Subcutaneous adipose tissue (tissue), 4 donors: ENCODE data around the gene RNF145. TPM values are rescaled to one million over a fixed set of nuclear protein-coding genes. Genes with fewer than 3 reads are reported as not detected.

Experiments
- total RNA-seq, 4 donors: library from RNA; depleted of rRNA; stranded (reverse); fragments of >200 nt; gene quantifications; one replicate each; pipeline ENCODE4 v1.1.0, GENCODE V29; 2016
- TF ChIP-seq, protein P1 (sequence below): fragments of 450-650 bp; IDR thresholded peaks from one replicate; pipeline ENCODE4 v1.5.1; 2016; ENCODE audit warnings: low read depth, mild to moderate bottlenecking, control low read depth, antibody characterized with exemption, moderate library complexity

Gene RNF145
- total RNA-seq, 4 donors from 2014 or later, result 34.7 to 56.4 (median 48.2) TPM

DNA sequence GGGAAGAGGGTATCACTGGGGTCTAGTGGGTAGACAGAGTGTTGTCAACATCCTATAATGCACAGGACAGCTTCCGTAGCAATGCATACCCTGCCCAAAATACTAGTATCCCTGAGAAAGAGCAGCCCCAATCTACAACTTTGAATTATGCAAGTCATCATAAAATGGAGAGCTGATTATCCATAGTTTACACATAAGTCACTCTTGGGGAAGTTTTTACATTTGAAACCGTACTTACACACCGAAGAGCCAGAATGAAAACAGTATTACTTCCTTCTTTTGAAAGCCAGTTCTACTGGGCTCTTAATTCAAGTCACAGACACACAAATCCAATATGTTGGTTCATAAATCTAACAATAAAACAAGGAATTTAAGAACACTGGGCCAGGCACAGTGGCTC, 21.6 kb downstream of the RNF145 start:
- TF ChIP-seq, protein P1, sequence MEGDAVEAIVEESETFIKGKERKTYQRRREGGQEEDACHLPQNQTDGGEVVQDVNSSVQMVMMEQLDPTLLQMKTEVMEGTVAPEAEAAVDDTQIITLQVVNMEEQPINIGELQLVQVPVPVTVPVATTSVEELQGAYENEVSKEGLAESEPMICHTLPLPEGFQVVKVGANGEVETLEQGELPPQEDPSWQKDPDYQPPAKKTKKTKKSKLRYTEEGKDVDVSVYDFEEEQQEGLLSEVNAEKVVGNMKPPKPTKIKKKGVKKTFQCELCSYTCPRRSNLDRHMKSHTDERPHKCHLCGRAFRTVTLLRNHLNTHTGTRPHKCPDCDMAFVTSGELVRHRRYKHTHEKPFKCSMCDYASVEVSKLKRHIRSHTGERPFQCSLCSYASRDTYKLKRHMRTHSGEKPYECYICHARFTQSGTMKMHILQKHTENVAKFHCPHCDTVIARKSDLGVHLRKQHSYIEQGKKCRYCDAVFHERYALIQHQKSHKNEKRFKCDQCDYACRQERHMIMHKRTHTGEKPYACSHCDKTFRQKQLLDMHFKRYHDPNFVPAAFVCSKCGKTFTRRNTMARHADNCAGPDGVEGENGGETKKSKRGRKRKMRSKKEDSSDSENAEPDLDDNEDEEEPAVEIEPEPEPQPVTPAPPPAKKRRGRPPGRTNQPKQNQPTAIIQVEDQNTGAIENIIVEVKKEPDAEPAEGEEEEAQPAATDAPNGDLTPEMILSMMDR, result no peak

DNA sequence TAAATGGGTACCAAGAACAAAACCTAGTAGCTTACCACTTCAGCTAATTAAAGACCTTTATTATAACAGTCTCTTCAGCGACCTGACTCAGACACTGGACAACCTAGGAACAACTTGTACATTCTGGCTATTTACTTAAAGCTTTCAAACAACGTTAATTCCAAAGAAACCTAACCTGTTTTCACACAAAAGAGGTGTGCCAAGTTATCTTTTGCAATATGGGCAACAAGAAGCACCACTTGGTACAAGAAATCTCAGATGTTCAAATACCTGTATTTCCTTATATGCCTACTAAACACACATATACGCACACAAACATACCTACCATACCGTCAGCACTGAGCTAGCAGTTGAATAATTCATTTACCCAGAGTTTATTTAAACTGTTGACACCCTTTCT, 23.0 kb downstream of the RNF145 start:
- TF ChIP-seq, protein P1, result no peak

DNA sequence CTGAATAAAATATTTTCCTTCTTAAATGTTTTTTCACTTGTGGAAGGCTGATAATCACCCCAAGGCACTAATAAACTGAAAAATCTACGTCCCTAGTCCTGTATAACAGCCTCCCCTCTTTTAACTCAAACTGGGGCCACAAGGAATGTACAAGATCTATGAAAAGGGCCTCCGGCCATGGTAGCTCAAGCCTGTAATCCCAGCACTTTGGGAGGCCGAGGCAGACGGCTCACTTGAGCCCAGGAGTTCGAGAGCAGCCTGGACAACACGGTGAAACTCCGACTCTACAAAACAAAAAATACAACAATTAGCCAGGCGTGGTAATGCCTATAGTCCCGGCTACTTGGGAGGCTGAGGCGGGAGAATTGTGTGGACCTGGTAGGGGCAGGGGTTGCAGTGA, 23.6 kb downstream of the RNF145 start:
- TF ChIP-seq, protein P1, result no peak

DNA sequence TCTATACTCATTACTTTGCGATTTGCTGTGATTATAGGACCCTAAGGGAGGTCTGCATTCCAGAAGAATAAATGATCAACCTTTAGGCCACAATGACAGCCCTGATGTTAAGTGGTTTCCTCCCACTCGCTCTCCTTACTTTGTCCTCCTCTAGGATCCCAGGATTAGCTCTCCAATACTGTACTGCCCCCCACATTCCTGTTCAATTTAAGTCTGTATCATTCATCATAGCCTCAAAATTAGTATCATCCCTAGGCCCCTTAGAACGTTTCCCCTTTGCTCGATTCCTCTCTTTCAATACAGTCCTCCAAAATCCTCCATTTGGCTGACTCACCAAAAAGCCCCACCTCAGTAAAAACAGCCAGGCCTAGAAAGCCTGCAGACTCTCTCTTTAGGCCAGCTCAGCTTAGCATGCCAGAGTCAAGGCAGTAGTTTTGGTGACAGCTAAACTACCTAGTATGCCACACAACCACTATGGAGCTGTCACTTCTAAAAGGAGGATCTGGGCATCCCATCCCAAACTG, 24.4 kb downstream of the RNF145 start:
- TF ChIP-seq, protein P1, result no peak

DNA sequence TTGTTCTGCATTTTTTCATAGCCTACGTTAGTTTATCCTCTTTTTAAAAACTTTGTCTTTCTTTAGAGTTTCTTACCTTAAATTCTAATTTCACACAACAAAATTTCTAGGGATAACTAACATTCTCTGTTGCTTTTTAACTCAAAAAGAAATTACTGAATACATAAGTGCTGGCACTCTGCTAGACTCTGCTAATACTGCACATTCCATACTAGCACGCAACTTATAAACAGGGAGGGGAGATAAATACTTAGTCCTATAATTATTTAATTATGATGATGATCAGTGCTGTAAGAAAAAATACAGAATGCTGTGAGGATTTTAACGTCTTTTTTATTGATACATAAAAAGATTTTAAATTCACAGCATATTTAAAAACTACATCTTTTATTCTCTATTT, 25.1 kb downstream of the RNF145 start:
- TF ChIP-seq, protein P1, result no peak

DNA sequence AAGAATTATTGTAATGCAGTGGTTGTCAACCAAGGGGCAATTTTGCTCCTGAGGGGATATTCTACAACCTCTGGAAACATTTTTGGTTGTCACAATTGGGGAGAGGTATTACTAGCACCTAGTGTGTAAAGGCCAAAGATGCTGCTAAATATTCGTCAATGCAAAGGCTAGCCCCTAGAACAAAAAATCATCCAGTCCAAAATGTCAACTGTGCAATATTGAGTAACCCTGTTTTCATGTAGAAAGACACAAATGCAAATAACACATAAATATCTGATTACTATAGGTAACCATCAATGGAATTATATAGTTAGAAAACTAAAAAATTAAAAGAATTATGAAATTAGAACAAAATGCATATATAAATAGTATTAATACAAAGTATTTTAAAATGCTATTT, 26.1 kb downstream of the RNF145 start:
- TF ChIP-seq, protein P1, result no peak

DNA sequence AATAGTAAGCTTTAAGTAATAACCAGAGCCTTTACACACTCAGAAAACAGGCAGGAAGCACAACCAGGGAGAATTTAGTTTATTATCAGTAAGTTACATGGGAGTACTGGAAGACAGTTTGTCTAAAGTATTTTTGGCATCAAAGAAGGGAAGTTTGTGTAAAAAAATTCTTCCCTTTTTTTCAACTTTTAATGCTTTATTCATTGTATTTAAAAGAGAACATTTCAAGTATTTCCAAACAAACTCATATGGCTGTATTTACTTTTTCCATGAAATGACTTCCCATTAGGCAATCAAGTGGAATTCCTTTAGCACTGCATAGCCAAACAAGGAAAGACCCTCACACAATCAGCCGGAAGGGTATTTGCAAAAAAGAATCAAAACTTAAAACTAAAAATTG, 26.7 kb downstream of the RNF145 start:
- TF ChIP-seq, protein P1, result no peak

DNA sequence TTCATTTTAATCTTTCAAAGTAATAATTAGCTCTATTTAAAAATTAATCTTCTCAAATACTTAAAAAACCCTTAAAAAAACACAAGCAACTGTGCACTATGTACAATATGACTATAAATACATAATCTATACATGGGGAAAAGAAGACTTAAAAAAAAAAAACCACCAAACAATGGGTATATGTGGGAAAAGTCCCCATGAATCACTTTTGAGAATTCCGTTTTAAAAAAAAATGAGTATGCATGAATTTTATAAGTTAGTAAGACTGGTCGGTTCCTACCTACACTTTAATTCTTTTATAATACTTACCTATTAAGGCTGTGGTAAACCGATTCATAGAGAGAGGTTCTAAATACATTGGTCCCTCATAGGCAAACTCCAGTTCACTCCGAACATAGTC, 27.7 kb downstream of the RNF145 start:
- TF ChIP-seq, protein P1, result no peak
